ENCODE data around the gene CWC22. TPM values are rescaled to one million over a fixed set of nuclear protein-coding genes. Genes with fewer than 3 reads are reported as not detected.

Gene CWC22
- total and polyA plus RNA-seq, 2 experiments from 2014 or later = 17.3 to 21.0 TPM

GRCh38 chr2:179999000-179999399 is 8.1 kb downstream of the CWC22 start:
- Histone ChIP-seq H2AFZ (no peak overlapping the region), H3K9me3 (ENCODE audit: low read depth) (no peaks in the 10 kb centered on the region), H3K4me1 (ENCODE audit: insufficient read depth) (no peaks in the 10 kb centered on the region), H3K36me3 (ENCODE audit: low read depth) (no peaks in the 10 kb centered on the region), H4K20me1 (ENCODE audit: insufficient read depth) (0 out of 2 replicates have a peak, but pooled peaks cover 3% of the 10 kb centered on the region), H3K27ac (no peak overlapping the region), H3K9ac (no peak overlapping the region), H3K79me2 (ENCODE audit: insufficient read depth) (peaks cover 100% of the 10 kb centered on the region), H3K4me2 (ENCODE audit: unreplicated experiment) (no peak overlapping the region), H3K4me3 (no peak overlapping the region), H3K27me3 (replicated peaks; ENCODE audit: insufficient read depth) (no peaks in the 10 kb centered on the region), H3K9me2 (ENCODE audit: insufficient read depth) (no peaks in the 10 kb centered on the region), H3F3A (ENCODE audit: insufficient read depth) (no peaks in the 10 kb centered on the region)
- in situ Hi-C loops (cut with MboI) = no loop called here
- whole genome bisulfite sequencing, 2 experiments (ENCODE audit: low coverage in 1 of 2, low lambda C conversion rate in 2 of 2, missing lambda C conversion rate in 2 of 2) = 95 to 99% methylated on average over 4 of the region's 4 CpGs
- DNase-seq = no peak
- no peak for TF ChIP-seq EZH2 (IDR thresholded peaks at IDR 0.05; ENCODE audit: insufficient read depth, poor library complexity, severe bottlenecking)
- no peak for TF ChIP-seq EZH2phosphoT487 (IDR thresholded peaks at IDR 0.05; ENCODE audit: insufficient read depth, low read depth)

- H3K79me2 ChIP-seq (ENCODE audit: insufficient read depth) = peaks cover 91% of the 10 kb centered on the region
- in situ Hi-C loops (cut with MboI) = no loop called here
- TF ChIP-seq EZH2 (IDR thresholded peaks at IDR 0.05; ENCODE audit: insufficient read depth, poor library complexity, severe bottlenecking) (no peak), EZH2phosphoT487 (IDR thresholded peaks at IDR 0.05; ENCODE audit: insufficient read depth, low read depth) (no peak)
These were observed 11.2 kb downstream of the CWC22 start for GRCh38 chr2:179995741-179996515.

GRCh38 chr2:179991344-179991743 is 15.8 kb downstream of the CWC22 start:
- 85 to 89% methylated on average over 4 of the region's 4 CpGs for WGBS, 2 experiments (ENCODE audit: low coverage in 1 of 2, low lambda C conversion rate in 2 of 2, missing lambda C conversion rate in 2 of 2)
- no peaks in the 10 kb centered on the region for H3F3A ChIP-seq (ENCODE audit: insufficient read depth)
- H4K20me1 ChIP-seq (ENCODE audit: insufficient read depth) = peaks cover 4% of the 10 kb centered on the region; the same call in 1 of the 2 replicates
- no peaks in the 10 kb centered on the region for H3K27me3 ChIP-seq (replicated peaks; ENCODE audit: insufficient read depth)
- H3K9ac ChIP-seq = no peak overlapping the region
- TF ChIP-seq EZH2phosphoT487 (IDR thresholded peaks at IDR 0.05; ENCODE audit: insufficient read depth, low read depth) = no peak
- H3K4me1 ChIP-seq (ENCODE audit: insufficient read depth) = no peaks in the 10 kb centered on the region
- H3K9me2 ChIP-seq (ENCODE audit: insufficient read depth) = no peaks in the 10 kb centered on the region
- no peak overlapping the region for H3K4me2 ChIP-seq (ENCODE audit: unreplicated experiment)
- no peak overlapping the region for H3K27ac ChIP-seq
- H3K9me3 ChIP-seq (ENCODE audit: low read depth) = no peaks in the 10 kb centered on the region
- H3K36me3 ChIP-seq (ENCODE audit: low read depth) = peaks cover 13% of the 10 kb centered on the region
- peak; percentile 38 for DNase-seq
- peaks cover 62% of the 10 kb centered on the region for H3K79me2 ChIP-seq (ENCODE audit: insufficient read depth)
- no peak overlapping the region for H2AFZ ChIP-seq
- in situ Hi-C loops (cut with MboI) = no loop called here
- no peak overlapping the region for H3K4me3 ChIP-seq

More at GRCh38 chr2:179995741-179996515, 11.2 kb downstream of the CWC22 start:
- Histone ChIP-seq H4K20me1 (ENCODE audit: insufficient read depth) (0 out of 2 replicates have a peak, but pooled peaks cover 4% of the 10 kb centered on the region), H3K9me2 (ENCODE audit: insufficient read depth) (no peaks in the 10 kb centered on the region), H3K27ac (no peak overlapping the region), H3K9ac (no peak overlapping the region), H3K4me2 (ENCODE audit: unreplicated experiment) (no peak overlapping the region), H3K36me3 (ENCODE audit: low read depth) (0 out of 2 replicates have a peak, but pooled peaks cover 5% of the 10 kb centered on the region), H3K4me1 (ENCODE audit: insufficient read depth) (no peaks in the 10 kb centered on the region), H3K9me3 (ENCODE audit: low read depth) (no peaks in the 10 kb centered on the region), H3F3A (ENCODE audit: insufficient read depth) (no peaks in the 10 kb centered on the region), H3K4me3 (no peak overlapping the region), H3K27me3 (replicated peaks; ENCODE audit: insufficient read depth) (no peaks in the 10 kb centered on the region), H2AFZ (no peak overlapping the region)
- 69 to 70% methylated on average over 4 of the region's 4 CpGs for WGBS, 2 experiments (ENCODE audit: low coverage in 1 of 2, low lambda C conversion rate in 2 of 2, missing lambda C conversion rate in 2 of 2)
- DNase-seq = no peak

- no peaks in the 10 kb centered on the region for H3K9me3 ChIP-seq (ENCODE audit: low read depth)
- H3K36me3 ChIP-seq (ENCODE audit: low read depth) = peaks cover 18% of the 10 kb centered on the region
- WGBS, 2 experiments (ENCODE audit: low coverage in 1 of 2, low lambda C conversion rate in 2 of 2, missing lambda C conversion rate in 2 of 2) = 77 to 79% methylated on average over 5 of the region's 5 CpGs
These were observed 16.3 kb downstream of the CWC22 start for GRCh38 chr2:179990676-179991317.

More at GRCh38 chr2:179990676-179991317, 16.3 kb downstream of the CWC22 start:
- H3K9me2 ChIP-seq (ENCODE audit: insufficient read depth) = no peaks in the 10 kb centered on the region
- no peak overlapping the region for H3K9ac ChIP-seq
- H3K4me2 ChIP-seq (ENCODE audit: unreplicated experiment) = no peak overlapping the region
- H3K4me3 ChIP-seq = no peak overlapping the region
- in situ Hi-C loops (cut with MboI) = no loop called here
- no peak overlapping the region for H3K27ac ChIP-seq
- peaks cover 4% of the 10 kb centered on the region; the same call in 1 of the 2 replicates for H4K20me1 ChIP-seq (ENCODE audit: insufficient read depth)
- peaks cover 57% of the 10 kb centered on the region for H3K79me2 ChIP-seq (ENCODE audit: insufficient read depth)
- TF ChIP-seq EZH2 (IDR thresholded peaks at IDR 0.05; ENCODE audit: insufficient read depth, poor library complexity, severe bottlenecking) (no peak), EZH2phosphoT487 (IDR thresholded peaks at IDR 0.05; ENCODE audit: insufficient read depth, low read depth) (no peak)
- H3F3A ChIP-seq (ENCODE audit: insufficient read depth) = no peaks in the 10 kb centered on the region
- H3K27me3 ChIP-seq (replicated peaks; ENCODE audit: insufficient read depth) = no peaks in the 10 kb centered on the region
- H2AFZ ChIP-seq = no peak overlapping the region
- H3K4me1 ChIP-seq (ENCODE audit: insufficient read depth) = no peaks in the 10 kb centered on the region
- no peak for DNase-seq

Data from GM23248 (cell line).